MM.1S (cell line): ENCODE data around the gene KRT27.

ENCODE experiments used
- EZH2 ChIP-seq: fragments of 300-600 bp; sonication (generic); optimal IDR thresholded peaks from 2 replicates; pipeline ENCODE3; 2017; ENCODE audit warnings: low read depth, mild to moderate bottlenecking, antibody characterized with exemption, low read length, mixed read lengths
- TF ChIP-seq, protein P1 (sequence below): fragments of 300-600 bp; sonication (generic); IDR thresholded peaks from 2 replicates; pipeline ENCODE4 v1.5.1; 2016; ENCODE audit warnings: antibody characterized with exemption, low read length, mixed read lengths

DNA sequence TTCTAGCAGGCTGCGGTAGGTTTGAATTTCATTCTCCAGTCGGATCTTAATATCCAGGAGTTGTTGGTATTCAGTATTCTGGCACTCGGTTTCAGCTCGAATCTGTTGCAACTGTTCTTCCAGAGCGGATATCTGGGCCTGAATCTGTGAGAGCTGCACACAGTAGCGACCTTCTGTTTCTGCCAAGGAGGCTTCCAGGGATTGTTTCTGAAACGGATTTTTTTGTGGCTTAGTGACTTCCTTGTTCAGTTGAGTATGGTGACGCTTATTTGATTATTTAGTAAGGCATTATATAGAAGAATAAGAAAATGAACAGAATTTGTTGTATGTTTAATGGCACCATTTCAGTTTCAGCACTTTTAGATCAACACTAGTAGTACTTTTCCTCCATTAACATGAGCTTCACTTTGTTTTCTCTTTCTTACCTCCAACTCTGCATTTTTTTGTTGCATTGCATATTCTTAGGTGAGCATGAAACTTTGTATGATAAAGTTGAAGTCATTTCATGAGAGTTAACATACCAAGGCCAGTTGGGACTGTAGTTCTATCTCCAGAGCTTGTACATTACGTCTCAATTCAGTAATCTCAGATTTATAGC is 37.3 kb upstream of the KRT27 start:
- TF ChIP-seq, protein P1, sequence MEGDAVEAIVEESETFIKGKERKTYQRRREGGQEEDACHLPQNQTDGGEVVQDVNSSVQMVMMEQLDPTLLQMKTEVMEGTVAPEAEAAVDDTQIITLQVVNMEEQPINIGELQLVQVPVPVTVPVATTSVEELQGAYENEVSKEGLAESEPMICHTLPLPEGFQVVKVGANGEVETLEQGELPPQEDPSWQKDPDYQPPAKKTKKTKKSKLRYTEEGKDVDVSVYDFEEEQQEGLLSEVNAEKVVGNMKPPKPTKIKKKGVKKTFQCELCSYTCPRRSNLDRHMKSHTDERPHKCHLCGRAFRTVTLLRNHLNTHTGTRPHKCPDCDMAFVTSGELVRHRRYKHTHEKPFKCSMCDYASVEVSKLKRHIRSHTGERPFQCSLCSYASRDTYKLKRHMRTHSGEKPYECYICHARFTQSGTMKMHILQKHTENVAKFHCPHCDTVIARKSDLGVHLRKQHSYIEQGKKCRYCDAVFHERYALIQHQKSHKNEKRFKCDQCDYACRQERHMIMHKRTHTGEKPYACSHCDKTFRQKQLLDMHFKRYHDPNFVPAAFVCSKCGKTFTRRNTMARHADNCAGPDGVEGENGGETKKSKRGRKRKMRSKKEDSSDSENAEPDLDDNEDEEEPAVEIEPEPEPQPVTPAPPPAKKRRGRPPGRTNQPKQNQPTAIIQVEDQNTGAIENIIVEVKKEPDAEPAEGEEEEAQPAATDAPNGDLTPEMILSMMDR = no peak
- no peak for TF ChIP-seq EZH2
